K562 (cell line): ENCODE measurements around the gene MTREX. TPM values are rescaled to one million over a fixed set of nuclear protein-coding genes. Genes with fewer than 3 reads are reported as not detected.
A peak's percentile ranks its signal among the peaks of the same experiment; 100 is the strongest.

Experiments
- EGR1 ChIP-seq: fragments of 450-650 bp; conservative IDR thresholded peaks from 2 replicates; pipeline ENCODE4 v1.6.1; 2017; ENCODE audit warnings: mild to moderate bottlenecking
- ETV5 ChIP-seq: sonication (generic); formaldehyde crosslinking; IDR thresholded peaks from 2 replicates; pipeline ENCODE4 v1.4.0; 2020; ENCODE audit warnings: low read depth, mild to moderate bottlenecking, missing genetic modification reagents
- HNRNPL ChIP-seq: fragments of 200-400 bp; formaldehyde crosslinking; IDR thresholded peaks from 2 replicates; pipeline ENCODE4 v1.6.1; 2017; ENCODE audit warnings: low read depth, mild to moderate bottlenecking, low read length
- MCM5 ChIP-seq: fragments of 450-650 bp; IDR thresholded peaks from 2 replicates; pipeline ENCODE4 v1.6.1; 2016; ENCODE audit warnings: low read depth
- NCOA1 ChIP-seq: fragments of 450-650 bp; IDR thresholded peaks from 2 replicates; pipeline ENCODE4 v1.6.1; 2016; ENCODE audit warnings: low read depth
- NFE2 ChIP-seq: IDR thresholded peaks from 2 replicates; pipeline ENCODE4 v1.6.1; 2014; ENCODE audit warnings: antibody characterized with exemption, low read depth
- NFIC ChIP-seq: fragments of 450-650 bp; IDR thresholded peaks from 2 replicates; pipeline ENCODE4 v1.6.1; 2017; ENCODE audit warnings: mild to moderate bottlenecking, inconsistent platforms
- NFIX ChIP-seq: fragments of 250-450 bp; sonication (Bioruptor Pico); IDR thresholded peaks from 2 replicates; pipeline ENCODE4 v1.4.0; 2020; ENCODE audit warnings: low read depth, mild to moderate bottlenecking, moderate library complexity
- RHOXF2B ChIP-seq: fragments of 250-450 bp; sonication (Bioruptor Pico); conservative IDR thresholded peaks from 2 replicates; pipeline ENCODE4 v1.5.1; 2021
- SMARCB1 ChIP-seq: IDR thresholded peaks from 2 replicates; pipeline ENCODE4 v1.6.1; 2011; ENCODE audit warnings: improper control_type of control experiment, low read depth; ENCODE audit not compliant: insufficient read length
- ZNF124 ChIP-seq: sonication (generic); formaldehyde crosslinking; IDR thresholded peaks from 2 replicates; pipeline ENCODE4 v1.8.1; 2022; ENCODE audit warnings: missing genetic modification reagents
- ZNF146 ChIP-seq: IDR thresholded peaks from one replicate; pipeline ENCODE4 v1.6.1; 2018; ENCODE audit warnings: missing compliant biosample characterization; ENCODE audit not compliant: unreplicated experiment
- ZNF316 ChIP-seq: fragments of 450-650 bp; IDR thresholded peaks from 2 replicates; pipeline ENCODE4 v1.6.1; 2016
- polyA plus RNA-seq, 8 experiments: library from polyadenylated mRNA; depleted of rRNA in 4 of 8; stranded (reverse) in 5 of 8; unstranded in 3 of 8; fragments of >200 nt; fragmentation: Nextera tagmentation in 2 of 8; fragmentation: Illumina TruSeq in 1 of 8; extraction: Ambion mirVana in 2 of 8; extraction: Trizol in 1 of 8; gene quantifications; 2 replicates each; pipeline versions ENCODE4 v1.2.1 to v1.2.3, GENCODE V29; 2011 to 2014; ENCODE audit warnings: inconsistent platforms in 1 of 8, missing spikeins in 1 of 8
- total RNA-seq, 7 experiments: library from RNA; depleted of rRNA in 6 of 7; stranded (reverse); fragments of >200 nt in 6 of 7; fragmentation: Illumina TruSeq in 2 of 7; extraction: Trizol in 2 of 7; gene quantifications; 2 replicates each; pipeline versions ENCODE4 v1.2.1 to v1.2.3, GENCODE V29; 2011 to 2021; ENCODE audit warnings: low replicate concordance in 1 of 7
- TF ChIP-seq, protein P1 (sequence below): fragments of 450-650 bp; formaldehyde crosslinking; IDR thresholded peaks from 2 replicates; pipeline ENCODE4 v1.4.0; 2020; ENCODE audit warnings: mild to moderate bottlenecking, moderate library complexity
- TF ChIP-seq, protein P2 (sequence below): fragments of 450-650 bp; IDR thresholded peaks from 2 replicates; pipeline ENCODE4 v1.6.1; 2016; ENCODE audit warnings: mild to moderate bottlenecking, moderate library complexity
- TF ChIP-seq, protein P3 (sequence below): fragments of 450-650 bp; IDR thresholded peaks from 2 replicates; pipeline ENCODE4 v1.6.1; 2016; ENCODE audit warnings: mild to moderate bottlenecking

Gene MTREX
- total and polyA plus RNA-seq, 9 of the 15 experiments (the other 6 are each of a cell fraction or from before 2014, with no cell fraction given) = 52.9 to 193 (median 150) TPM

DNA sequence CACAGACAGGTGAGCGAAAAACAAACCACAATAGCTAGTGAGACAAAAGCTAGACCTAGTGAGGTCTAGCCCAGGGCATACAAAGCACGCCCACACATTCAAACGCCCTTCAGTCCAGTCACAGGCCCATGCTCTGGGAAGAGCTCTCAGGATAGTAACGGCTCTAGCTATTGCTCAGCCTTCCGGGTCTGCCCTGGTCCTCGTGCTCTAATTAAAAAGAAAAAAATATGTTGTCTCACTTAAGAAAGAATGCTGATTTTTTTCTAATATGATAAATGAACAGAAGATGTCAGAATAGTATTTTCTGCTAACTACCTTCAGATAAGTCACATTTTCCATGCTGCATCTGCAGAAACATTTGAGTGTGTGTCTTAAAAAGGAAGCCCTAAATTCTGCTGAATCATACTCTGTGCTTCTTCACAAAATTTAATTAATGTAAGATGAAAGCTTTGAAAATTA lies 132.4 kb downstream of the MTREX start (continued):
- TF ChIP-seq, protein P1, sequence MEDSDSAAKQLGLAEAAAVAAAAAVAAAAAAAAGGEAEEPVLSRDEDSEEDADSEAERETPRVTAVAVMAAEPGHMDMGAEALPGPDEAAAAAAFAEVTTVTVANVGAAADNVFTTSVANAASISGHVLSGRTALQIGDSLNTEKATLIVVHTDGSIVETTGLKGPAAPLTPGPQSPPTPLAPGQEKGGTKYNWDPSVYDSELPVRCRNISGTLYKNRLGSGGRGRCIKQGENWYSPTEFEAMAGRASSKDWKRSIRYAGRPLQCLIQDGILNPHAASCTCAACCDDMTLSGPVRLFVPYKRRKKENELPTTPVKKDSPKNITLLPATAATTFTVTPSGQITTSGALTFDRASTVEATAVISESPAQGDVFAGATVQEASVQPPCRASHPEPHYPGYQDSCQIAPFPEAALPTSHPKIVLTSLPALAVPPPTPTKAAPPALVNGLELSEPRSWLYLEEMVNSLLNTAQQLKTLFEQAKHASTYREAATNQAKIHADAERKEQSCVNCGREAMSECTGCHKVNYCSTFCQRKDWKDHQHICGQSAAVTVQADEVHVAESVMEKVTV (CRISPR knock-in tag) = no peak
- TF ChIP-seq ZNF146 (CRISPR knock-in tag) = no peak
- no peak for TF ChIP-seq NCOA1
- peak; percentile 82 for TF ChIP-seq EGR1
- TF ChIP-seq NFE2 = peak; percentile 83
- no peak for TF ChIP-seq RHOXF2B (CRISPR knock-in tag)
- no peak for TF ChIP-seq HNRNPL
- TF ChIP-seq ZNF124 (CRISPR knock-in tag) = no peak
- no peak for TF ChIP-seq MCM5
- TF ChIP-seq ZNF316 = peak; percentile 87
- TF ChIP-seq SMARCB1 = no peak
- TF ChIP-seq, protein P2, sequence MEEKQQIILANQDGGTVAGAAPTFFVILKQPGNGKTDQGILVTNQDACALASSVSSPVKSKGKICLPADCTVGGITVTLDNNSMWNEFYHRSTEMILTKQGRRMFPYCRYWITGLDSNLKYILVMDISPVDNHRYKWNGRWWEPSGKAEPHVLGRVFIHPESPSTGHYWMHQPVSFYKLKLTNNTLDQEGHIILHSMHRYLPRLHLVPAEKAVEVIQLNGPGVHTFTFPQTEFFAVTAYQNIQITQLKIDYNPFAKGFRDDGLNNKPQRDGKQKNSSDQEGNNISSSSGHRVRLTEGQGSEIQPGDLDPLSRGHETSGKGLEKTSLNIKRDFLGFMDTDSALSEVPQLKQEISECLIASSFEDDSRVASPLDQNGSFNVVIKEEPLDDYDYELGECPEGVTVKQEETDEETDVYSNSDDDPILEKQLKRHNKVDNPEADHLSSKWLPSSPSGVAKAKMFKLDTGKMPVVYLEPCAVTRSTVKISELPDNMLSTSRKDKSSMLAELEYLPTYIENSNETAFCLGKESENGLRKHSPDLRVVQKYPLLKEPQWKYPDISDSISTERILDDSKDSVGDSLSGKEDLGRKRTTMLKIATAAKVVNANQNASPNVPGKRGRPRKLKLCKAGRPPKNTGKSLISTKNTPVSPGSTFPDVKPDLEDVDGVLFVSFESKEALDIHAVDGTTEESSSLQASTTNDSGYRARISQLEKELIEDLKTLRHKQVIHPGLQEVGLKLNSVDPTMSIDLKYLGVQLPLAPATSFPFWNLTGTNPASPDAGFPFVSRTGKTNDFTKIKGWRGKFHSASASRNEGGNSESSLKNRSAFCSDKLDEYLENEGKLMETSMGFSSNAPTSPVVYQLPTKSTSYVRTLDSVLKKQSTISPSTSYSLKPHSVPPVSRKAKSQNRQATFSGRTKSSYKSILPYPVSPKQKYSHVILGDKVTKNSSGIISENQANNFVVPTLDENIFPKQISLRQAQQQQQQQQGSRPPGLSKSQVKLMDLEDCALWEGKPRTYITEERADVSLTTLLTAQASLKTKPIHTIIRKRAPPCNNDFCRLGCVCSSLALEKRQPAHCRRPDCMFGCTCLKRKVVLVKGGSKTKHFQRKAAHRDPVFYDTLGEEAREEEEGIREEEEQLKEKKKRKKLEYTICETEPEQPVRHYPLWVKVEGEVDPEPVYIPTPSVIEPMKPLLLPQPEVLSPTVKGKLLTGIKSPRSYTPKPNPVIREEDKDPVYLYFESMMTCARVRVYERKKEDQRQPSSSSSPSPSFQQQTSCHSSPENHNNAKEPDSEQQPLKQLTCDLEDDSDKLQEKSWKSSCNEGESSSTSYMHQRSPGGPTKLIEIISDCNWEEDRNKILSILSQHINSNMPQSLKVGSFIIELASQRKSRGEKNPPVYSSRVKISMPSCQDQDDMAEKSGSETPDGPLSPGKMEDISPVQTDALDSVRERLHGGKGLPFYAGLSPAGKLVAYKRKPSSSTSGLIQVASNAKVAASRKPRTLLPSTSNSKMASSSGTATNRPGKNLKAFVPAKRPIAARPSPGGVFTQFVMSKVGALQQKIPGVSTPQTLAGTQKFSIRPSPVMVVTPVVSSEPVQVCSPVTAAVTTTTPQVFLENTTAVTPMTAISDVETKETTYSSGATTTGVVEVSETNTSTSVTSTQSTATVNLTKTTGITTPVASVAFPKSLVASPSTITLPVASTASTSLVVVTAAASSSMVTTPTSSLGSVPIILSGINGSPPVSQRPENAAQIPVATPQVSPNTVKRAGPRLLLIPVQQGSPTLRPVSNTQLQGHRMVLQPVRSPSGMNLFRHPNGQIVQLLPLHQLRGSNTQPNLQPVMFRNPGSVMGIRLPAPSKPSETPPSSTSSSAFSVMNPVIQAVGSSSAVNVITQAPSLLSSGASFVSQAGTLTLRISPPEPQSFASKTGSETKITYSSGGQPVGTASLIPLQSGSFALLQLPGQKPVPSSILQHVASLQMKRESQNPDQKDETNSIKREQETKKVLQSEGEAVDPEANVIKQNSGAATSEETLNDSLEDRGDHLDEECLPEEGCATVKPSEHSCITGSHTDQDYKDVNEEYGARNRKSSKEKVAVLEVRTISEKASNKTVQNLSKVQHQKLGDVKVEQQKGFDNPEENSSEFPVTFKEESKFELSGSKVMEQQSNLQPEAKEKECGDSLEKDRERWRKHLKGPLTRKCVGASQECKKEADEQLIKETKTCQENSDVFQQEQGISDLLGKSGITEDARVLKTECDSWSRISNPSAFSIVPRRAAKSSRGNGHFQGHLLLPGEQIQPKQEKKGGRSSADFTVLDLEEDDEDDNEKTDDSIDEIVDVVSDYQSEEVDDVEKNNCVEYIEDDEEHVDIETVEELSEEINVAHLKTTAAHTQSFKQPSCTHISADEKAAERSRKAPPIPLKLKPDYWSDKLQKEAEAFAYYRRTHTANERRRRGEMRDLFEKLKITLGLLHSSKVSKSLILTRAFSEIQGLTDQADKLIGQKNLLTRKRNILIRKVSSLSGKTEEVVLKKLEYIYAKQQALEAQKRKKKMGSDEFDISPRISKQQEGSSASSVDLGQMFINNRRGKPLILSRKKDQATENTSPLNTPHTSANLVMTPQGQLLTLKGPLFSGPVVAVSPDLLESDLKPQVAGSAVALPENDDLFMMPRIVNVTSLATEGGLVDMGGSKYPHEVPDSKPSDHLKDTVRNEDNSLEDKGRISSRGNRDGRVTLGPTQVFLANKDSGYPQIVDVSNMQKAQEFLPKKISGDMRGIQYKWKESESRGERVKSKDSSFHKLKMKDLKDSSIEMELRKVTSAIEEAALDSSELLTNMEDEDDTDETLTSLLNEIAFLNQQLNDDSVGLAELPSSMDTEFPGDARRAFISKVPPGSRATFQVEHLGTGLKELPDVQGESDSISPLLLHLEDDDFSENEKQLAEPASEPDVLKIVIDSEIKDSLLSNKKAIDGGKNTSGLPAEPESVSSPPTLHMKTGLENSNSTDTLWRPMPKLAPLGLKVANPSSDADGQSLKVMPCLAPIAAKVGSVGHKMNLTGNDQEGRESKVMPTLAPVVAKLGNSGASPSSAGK = peak; percentile 37; the same call in 1 of the 2 replicates
- TF ChIP-seq NFIC = no peak
- no peak for TF ChIP-seq ETV5 (CRISPR knock-in tag)
- TF ChIP-seq, protein P3, sequence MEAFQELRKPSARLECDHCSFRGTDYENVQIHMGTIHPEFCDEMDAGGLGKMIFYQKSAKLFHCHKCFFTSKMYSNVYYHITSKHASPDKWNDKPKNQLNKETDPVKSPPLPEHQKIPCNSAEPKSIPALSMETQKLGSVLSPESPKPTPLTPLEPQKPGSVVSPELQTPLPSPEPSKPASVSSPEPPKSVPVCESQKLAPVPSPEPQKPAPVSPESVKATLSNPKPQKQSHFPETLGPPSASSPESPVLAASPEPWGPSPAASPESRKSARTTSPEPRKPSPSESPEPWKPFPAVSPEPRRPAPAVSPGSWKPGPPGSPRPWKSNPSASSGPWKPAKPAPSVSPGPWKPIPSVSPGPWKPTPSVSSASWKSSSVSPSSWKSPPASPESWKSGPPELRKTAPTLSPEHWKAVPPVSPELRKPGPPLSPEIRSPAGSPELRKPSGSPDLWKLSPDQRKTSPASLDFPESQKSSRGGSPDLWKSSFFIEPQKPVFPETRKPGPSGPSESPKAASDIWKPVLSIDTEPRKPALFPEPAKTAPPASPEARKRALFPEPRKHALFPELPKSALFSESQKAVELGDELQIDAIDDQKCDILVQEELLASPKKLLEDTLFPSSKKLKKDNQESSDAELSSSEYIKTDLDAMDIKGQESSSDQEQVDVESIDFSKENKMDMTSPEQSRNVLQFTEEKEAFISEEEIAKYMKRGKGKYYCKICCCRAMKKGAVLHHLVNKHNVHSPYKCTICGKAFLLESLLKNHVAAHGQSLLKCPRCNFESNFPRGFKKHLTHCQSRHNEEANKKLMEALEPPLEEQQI = no peak
- TF ChIP-seq NFIX (CRISPR knock-in tag) = no peak
